Activated CD4-positive, alpha-beta memory T cell treated with anti-CD3 and anti-CD28 coated beads for 36 hours (primary cell): ENCODE measurements around the gene MAN2B1. TPM values are rescaled to one million over a fixed set of nuclear protein-coding genes. Genes with fewer than 3 reads are reported as not detected.
"Not testable (repeated sequence)": the region's sequence is repeated elsewhere in the genome, so short reads cannot be mapped to it uniquely, and the experiment has no call there.

Source experiments
- CTCF ChIA-PET: fragments of 350-600 bp; sonication (Branson Sonifier 250); formaldehyde crosslinking; loops from one replicate; lab custom pipeline; 2021; ENCODE audit warnings: antibody characterized with exemption, inconsistent platforms; lab: Charles Lee
- POLR2A ChIA-PET: fragments of 350-600 bp; sonication (Branson Sonifier 250); formaldehyde crosslinking; loops from one replicate; lab custom pipeline; 2021; ENCODE audit warnings: antibody characterized with exemption; lab: Charles Lee
- DNase-seq: peaks from one replicate; pipeline ENCODE4 v3.0.0-alpha.2; 2020
- H3K27ac Mint-ChIP-seq: one replicate; pipeline ENCODE4 v1.8.0; 2021; ENCODE audit warnings: mixed read lengths
- H3K27me3 Mint-ChIP-seq: one replicate; pipeline ENCODE4 v1.8.0; 2021; ENCODE audit warnings: mixed read lengths
- H3K36me3 Mint-ChIP-seq: one replicate; pipeline ENCODE4 v1.8.0; 2021; ENCODE audit warnings: mixed read lengths
- H3K4me1 Mint-ChIP-seq: one replicate; pipeline ENCODE4 v1.8.0; 2021; ENCODE audit warnings: low read depth, mixed read lengths
- H3K4me3 Mint-ChIP-seq: one replicate; pipeline ENCODE4 v1.8.0; 2021; ENCODE audit warnings: mild to moderate bottlenecking, mixed read lengths
- H3K9me3 Mint-ChIP-seq: one replicate; pipeline ENCODE4 v1.8.0; 2021; ENCODE audit warnings: mixed read lengths
- intact Hi-C: fragments of 100-400 bp; cut with micrococcal nuclease; formaldehyde crosslinking; loops from one replicate; pipeline ENCODE4 v1.15.1; 2023
- total RNA-seq, 2 experiments: library from RNA; stranded (reverse); gene quantifications; one replicate each; pipeline ENCODE4 v1.2.3, GENCODE V29; 2021

Gene MAN2B1
- total RNA-seq, 2 experiments from 2014 or later, result 123 to 127 TPM

- intact Hi-C loops, result no loop called here
- Mint-ChIP-seq H3K4me3 (no peak within 1 kb of the TSS), H3K9me3 (no peaks in the 10 kb centered on the region), H3K27me3 (no peaks in the 10 kb centered on the region), H3K36me3 (no peaks in the 10 kb centered on the region), H3K27ac (no peak within 1 kb of the TSS), H3K4me1 (peaks cover 2% of the 10 kb centered on the region)
- POLR2A ChIA-PET, result no interaction called here
- no peak for DNase-seq
- CTCF ChIA-PET, result interaction anchor here (0.6 kb wide), 1 partner anchor 74 kb away, joined by 3 read pairs; no protein-coding TSS in a partner anchor
Observed at GRCh38 chr19:12687496-12688196, 21.1 kb upstream of the MAN2B1 start, which contains the start of gene GNG14. TSS of gene GNG14 (plus strand) at chr19:12687998. CDS start at chr19:12688049, 51 bp downstream.

- Mint-ChIP-seq H3K9me3 (no peaks in the 10 kb centered on the region), H3K36me3 (peaks cover 4% of the 10 kb centered on the region), H3K4me3 (no peak overlapping the region), H3K27ac (no peak overlapping the region), H3K27me3 (no peaks in the 10 kb centered on the region), H3K4me1 (peaks cover 5% of the 10 kb centered on the region)
- ChIA-PET POLR2A (no interaction called here), CTCF (interaction anchor here (0.6 to 1.4 kb wide), 7 partner anchors 8 to 139 kb away, joined by 3 to 7 read pairs (median 3); partner anchors contain the start of gene FBXW9)
- no peak for DNase-seq
- intact Hi-C loops, result no loop called here
Observed at GRCh38 chr19:12685831-12686230, 19.3 kb upstream of the MAN2B1 start.

GRCh38 chr19:12681074-12681987, 14.8 kb upstream of the MAN2B1 start, which contains the start of gene DHPS:
TSS of gene DHPS (minus strand) at chr19:12681880. CDS start at chr19:12681766, 114 bp downstream.
- peak within 1 kb of the TSS; percentile 95 for H3K4me3 Mint-ChIP-seq

GRCh38 chr19:12680034-12680433, 13.5 kb upstream of the MAN2B1 start:
- Mint-ChIP-seq H3K36me3 (peaks cover 29% of the 10 kb centered on the region), H3K27me3 (no peaks in the 10 kb centered on the region), H3K27ac (peak overlapping the region; percentile 38), H3K4me1 (peaks cover 23% of the 10 kb centered on the region), H3K4me3 (peak overlapping the region; percentile 95), H3K9me3 (no peaks in the 10 kb centered on the region)
- ChIA-PET POLR2A (no interaction called here), CTCF (no interaction called here)
- DNase-seq, result no peak
- intact Hi-C loops, result loop anchor here (5.0 kb wide), 1 partner anchor 42 kb away; the partner anchor contains the start of gene TNPO2

More at GRCh38 chr19:12681074-12681987, 14.8 kb upstream of the MAN2B1 start, which contains the start of gene DHPS:
- intact Hi-C loops, result loop anchor here (1.0 to 5.0 kb wide), 5 partner anchors 12 to 130 kb away; partner anchors contain the start of genes FBXW9, TNPO2, ZNF490 and ZNF564
- Mint-ChIP-seq H3K36me3 (peaks cover 23% of the 10 kb centered on the region), H3K27ac (peak within 1 kb of the TSS; percentile 94), H3K9me3 (no peaks in the 10 kb centered on the region), H3K27me3 (no peaks in the 10 kb centered on the region), H3K4me1 (peaks cover 22% of the 10 kb centered on the region)
- peak; percentile 95 for DNase-seq
- CTCF ChIA-PET, result interaction anchor here (0.7 to 1.9 kb wide), 6 partner anchors 10 to 117 kb away, joined by 3 to 9 read pairs (median 4); no protein-coding TSS in a partner anchor
- POLR2A ChIA-PET, result interaction anchor here (0.6 to 2.5 kb wide), 8 partner anchors 9 to 252 kb away, joined by 3 to 12 read pairs (median 4); partner anchors contain the start of genes FARSA, FBXW9, MAN2B1 and TNPO2

- H3K4me3 Mint-ChIP-seq, H3K9me3 Mint-ChIP-seq, DNase-seq, H3K27ac Mint-ChIP-seq, intact Hi-C loops, H3K27me3 Mint-ChIP-seq: not testable (repeated sequence)
- ChIA-PET CTCF (interaction anchor here (0.6 to 2.4 kb wide), 6 partner anchors 8 to 170 kb away, joined by 3 to 9 read pairs (median 3); partner anchors contain the start of gene FBXW9), POLR2A (interaction anchor here (2.1 kb wide), 1 partner anchor 12 kb away, joined by 6 read pairs; the partner anchor contains the start of genes MAN2B1 and WDR83)
- Mint-ChIP-seq H3K4me1 (peaks cover 23% of the 10 kb centered on the region), H3K36me3 (peaks cover 41% of the 10 kb centered on the region)
Observed at GRCh38 chr19:12678039-12678438, 11.5 kb upstream of the MAN2B1 start.

- intact Hi-C loops, result loop anchor here (1.0 kb wide), 1 partner anchor 80 kb away; no protein-coding TSS in a partner anchor
- Mint-ChIP-seq H3K27ac (no peak overlapping the region), H3K9me3 (no peaks in the 10 kb centered on the region), H3K4me1 (peaks cover 24% of the 10 kb centered on the region), H3K27me3 (no peaks in the 10 kb centered on the region), H3K4me3 (no peak overlapping the region), H3K36me3 (peaks cover 48% of the 10 kb centered on the region)
- CTCF ChIA-PET, result interaction anchor here (0.6 to 2.4 kb wide), 12 partner anchors 9 to 1668 kb away, joined by 3 to 12 read pairs (median 4); partner anchors contain the start of genes FBXW9, MAN2B1, WDR83 and ZNF490
- DNase-seq, result no peak
- POLR2A ChIA-PET, result interaction anchor here (1.2 kb wide), 1 partner anchor 11 kb away, joined by 6 read pairs; the partner anchor contains the start of genes MAN2B1 and WDR83
Observed at GRCh38 chr19:12676928-12677327, 10.4 kb upstream of the MAN2B1 start.

GRCh38 chr19:12676384-12676792, 9.8 kb upstream of the MAN2B1 start:
- H3K36me3 Mint-ChIP-seq, result peaks cover 49% of the 10 kb centered on the region
- H3K4me1 Mint-ChIP-seq, result peaks cover 26% of the 10 kb centered on the region
- H3K9me3 Mint-ChIP-seq, result no peaks in the 10 kb centered on the region
- H3K27ac Mint-ChIP-seq, result no peak overlapping the region
- ChIA-PET POLR2A (interaction anchor here (1.2 kb wide), 1 partner anchor 10 kb away, joined by 6 read pairs; the partner anchor contains the start of genes MAN2B1 and WDR83), CTCF (interaction anchor here (0.6 to 2.4 kb wide), 10 partner anchors 10 to 171 kb away, joined by 3 to 12 read pairs (median 6); partner anchors contain the start of genes FBXW9, MAN2B1, WDR83 and ZNF490)
- no peaks in the 10 kb centered on the region for H3K27me3 Mint-ChIP-seq
- H3K4me3 Mint-ChIP-seq, result no peak overlapping the region
- intact Hi-C loops, result loop anchor here (1.0 kb wide), 1 partner anchor 81 kb away; no protein-coding TSS in a partner anchor
- peak; percentile 90 for DNase-seq

- POLR2A ChIA-PET, result interaction anchor here (1.2 kb wide), 1 partner anchor 10 kb away, joined by 6 read pairs; the partner anchor contains the start of genes MAN2B1 and WDR83
- CTCF ChIA-PET, result interaction anchor here (0.6 to 2.4 kb wide), 10 partner anchors 10 to 172 kb away, joined by 3 to 12 read pairs (median 6); partner anchors contain the start of genes FBXW9, MAN2B1 and WDR83
- H3K27ac Mint-ChIP-seq, result no peak overlapping the region
- H3K9me3 Mint-ChIP-seq, result no peaks in the 10 kb centered on the region
- peaks cover 24% of the 10 kb centered on the region for H3K4me1 Mint-ChIP-seq
- no peaks in the 10 kb centered on the region for H3K27me3 Mint-ChIP-seq
- H3K36me3 Mint-ChIP-seq, result peaks cover 46% of the 10 kb centered on the region
- intact Hi-C loops, result loop anchor here (1.0 kb wide), 1 partner anchor 81 kb away; no protein-coding TSS in a partner anchor
- DNase-seq, result no peak
- no peak overlapping the region for H3K4me3 Mint-ChIP-seq
Observed at GRCh38 chr19:12675940-12676339, 9.4 kb upstream of the MAN2B1 start.

GRCh38 chr19:12675399-12675798, 8.9 kb upstream of the MAN2B1 start:
- Mint-ChIP-seq H3K36me3 (peaks cover 45% of the 10 kb centered on the region), H3K27me3 (no peaks in the 10 kb centered on the region)

GRCh38 chr19:12672744-12673143, 6.2 kb upstream of the MAN2B1 start:
- POLR2A ChIA-PET, result interaction anchor here (0.6 to 1.0 kb wide), 2 partner anchors 8 to 109 kb away, joined by 3 to 5 read pairs; no protein-coding TSS in a partner anchor
- Mint-ChIP-seq H3K27me3 (no peaks in the 10 kb centered on the region), H3K4me1 (peaks cover 34% of the 10 kb centered on the region), H3K36me3 (peaks cover 42% of the 10 kb centered on the region), H3K9me3 (no peaks in the 10 kb centered on the region), H3K4me3 (no peak overlapping the region), H3K27ac (no peak overlapping the region)
- DNase-seq, result no peak
- intact Hi-C loops, result loop anchor here (1.0 to 5.0 kb wide), 2 partner anchors 108 to 610 kb away; partner anchors contain the start of gene ZNF844
- CTCF ChIA-PET, result interaction anchor here (0.6 to 3.9 kb wide), 16 partner anchors 10 to 174 kb away, joined by 3 to 25 read pairs (median 4); partner anchors contain the start of genes ZNF490 and ZNF791

More at GRCh38 chr19:12675399-12675798, 8.9 kb upstream of the MAN2B1 start:
- H3K4me3 Mint-ChIP-seq, result no peak overlapping the region
- intact Hi-C loops, result no loop called here
- H3K9me3 Mint-ChIP-seq, result no peaks in the 10 kb centered on the region
- DNase-seq, result no peak
- ChIA-PET POLR2A (no interaction called here), CTCF (interaction anchor here (0.8 to 2.0 kb wide), 3 partner anchors 9 to 112 kb away, joined by 3 to 10 read pairs (median 6); partner anchors contain the start of genes MAN2B1 and WDR83)
- peaks cover 28% of the 10 kb centered on the region for H3K4me1 Mint-ChIP-seq
- H3K27ac Mint-ChIP-seq, result peak overlapping the region; percentile 5
